ENCODE results near the gene RIPPLY1.

GRCh38 chrX:106927700-106928099, 24.6 kb upstream of the RIPPLY1 start:
- TF ChIP-seq, protein P1, sequence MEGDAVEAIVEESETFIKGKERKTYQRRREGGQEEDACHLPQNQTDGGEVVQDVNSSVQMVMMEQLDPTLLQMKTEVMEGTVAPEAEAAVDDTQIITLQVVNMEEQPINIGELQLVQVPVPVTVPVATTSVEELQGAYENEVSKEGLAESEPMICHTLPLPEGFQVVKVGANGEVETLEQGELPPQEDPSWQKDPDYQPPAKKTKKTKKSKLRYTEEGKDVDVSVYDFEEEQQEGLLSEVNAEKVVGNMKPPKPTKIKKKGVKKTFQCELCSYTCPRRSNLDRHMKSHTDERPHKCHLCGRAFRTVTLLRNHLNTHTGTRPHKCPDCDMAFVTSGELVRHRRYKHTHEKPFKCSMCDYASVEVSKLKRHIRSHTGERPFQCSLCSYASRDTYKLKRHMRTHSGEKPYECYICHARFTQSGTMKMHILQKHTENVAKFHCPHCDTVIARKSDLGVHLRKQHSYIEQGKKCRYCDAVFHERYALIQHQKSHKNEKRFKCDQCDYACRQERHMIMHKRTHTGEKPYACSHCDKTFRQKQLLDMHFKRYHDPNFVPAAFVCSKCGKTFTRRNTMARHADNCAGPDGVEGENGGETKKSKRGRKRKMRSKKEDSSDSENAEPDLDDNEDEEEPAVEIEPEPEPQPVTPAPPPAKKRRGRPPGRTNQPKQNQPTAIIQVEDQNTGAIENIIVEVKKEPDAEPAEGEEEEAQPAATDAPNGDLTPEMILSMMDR (conservative IDR thresholded peaks at IDR 0.05): no peak
- no peak for TF ChIP-seq EZH2 (IDR thresholded peaks at IDR 0.05; ENCODE audit: low read depth)

Data from PC-9 (cell line).